WTC11 (cell line): ENCODE measurements around the gene ACBD6. TPM values are rescaled to one million over a fixed set of nuclear protein-coding genes. Genes with fewer than 3 reads are reported as not detected.
"Not testable (repeated sequence)": the region's sequence is repeated elsewhere in the genome, so short reads cannot be mapped to it uniquely, and the experiment has no call there.

Experiments
- ATAC-seq: fragments of 200-7000 bp; cut with Tn5 transposase; 2 replicates; pipeline ENCODE4 v1.10.0; 2021; ENCODE audit warnings: mild to moderate bottlenecking, moderate library complexity
- CTCF ChIA-PET: fragments of 300-600 bp; sonication (Branson Sonifier 250); formaldehyde crosslinking; loops from one replicate; lab custom pipeline; 2021; ENCODE audit warnings: antibody characterized with exemption; lab: Charles Lee
- POLR2A ChIA-PET: fragments of 350-600 bp; sonication (Branson Sonifier 250); formaldehyde crosslinking; loops from one replicate; lab custom pipeline; 2021; ENCODE audit warnings: antibody characterized with exemption; lab: Charles Lee
- DNase-seq: peaks from one replicate; pipeline ENCODE4 v3.0.0; 2021; ENCODE audit warnings: low spot score
- H3K27ac Mint-ChIP-seq: 2 replicates; pipeline ENCODE4 v1.8.0; 2021; ENCODE audit warnings: mixed read lengths
- H3K27me3 Mint-ChIP-seq: 2 replicates; pipeline ENCODE4 v1.8.0; 2021; ENCODE audit warnings: low read depth, mild to moderate bottlenecking, moderate library complexity, mixed read lengths
- H3K36me3 Mint-ChIP-seq: 2 replicates; pipeline ENCODE4 v1.8.0; 2021; ENCODE audit warnings: mixed read lengths
- H3K4me1 Mint-ChIP-seq: 2 replicates; pipeline ENCODE4 v1.8.0; 2022; ENCODE audit warnings: mixed read lengths
- H3K4me3 Mint-ChIP-seq: 2 replicates; pipeline ENCODE4 v1.8.0; 2021; ENCODE audit warnings: mild to moderate bottlenecking, moderate library complexity, mixed read lengths
- H3K9me3 Mint-ChIP-seq: 2 replicates; pipeline ENCODE4 v1.8.0; 2021; ENCODE audit warnings: mixed read lengths
- AR ChIP-seq: fragments of 250-450 bp; sonication (Bioruptor Pico); IDR thresholded peaks from 2 replicates; pipeline ENCODE4 v1.9.0; 2021; ENCODE audit warnings: mild to moderate bottlenecking
- CDX4 ChIP-seq: fragments of 250-450 bp; sonication (Bioruptor Pico); IDR thresholded peaks from 2 replicates; pipeline ENCODE4 v1.9.0; 2021; ENCODE audit warnings: moderate library complexity, mild to moderate bottlenecking, inconsistent platforms, borderline replicate concordance
- E2F4 ChIP-seq: sonication (generic); formaldehyde crosslinking; IDR thresholded peaks from 2 replicates; pipeline ENCODE4 v1.8.1; 2022; ENCODE audit warnings: low read depth, mild to moderate bottlenecking, moderate library complexity, missing genetic modification reagents, borderline replicate concordance
- FOXK1 ChIP-seq: sonication (generic); formaldehyde crosslinking; IDR thresholded peaks from 2 replicates; pipeline ENCODE4 v1.8.0; 2022; ENCODE audit warnings: mild to moderate bottlenecking, moderate library complexity, missing genetic modification reagents
- FOXP4 ChIP-seq: sonication (generic); formaldehyde crosslinking; IDR thresholded peaks from 2 replicates; pipeline ENCODE4 v1.8.0; 2022; ENCODE audit warnings: mild to moderate bottlenecking, missing genetic modification reagents
- GTF2I ChIP-seq: fragments of 250-450 bp; sonication (Bioruptor Pico); conservative IDR thresholded peaks from 2 replicates; pipeline ENCODE4 v1.4.0; 2021; ENCODE audit warnings: mild to moderate bottlenecking
- MXD4 ChIP-seq: fragments of 250-450 bp; sonication (Bioruptor Pico); IDR thresholded peaks from 2 replicates; pipeline ENCODE4 v1.8.0; 2021; ENCODE audit warnings: mild to moderate bottlenecking, moderate library complexity, borderline replicate concordance
- NFYB ChIP-seq: sonication (generic); formaldehyde crosslinking; conservative IDR thresholded peaks from 2 replicates; pipeline ENCODE4 v1.8.0; 2022; ENCODE audit warnings: low read depth, missing genetic modification reagents
- STAT6 ChIP-seq: sonication (generic); formaldehyde crosslinking; conservative IDR thresholded peaks from 2 replicates; pipeline ENCODE4 v1.8.1; 2023; ENCODE audit warnings: mild to moderate bottlenecking, low read depth, missing genetic modification reagents, moderate library complexity
- ZNF138 ChIP-seq: sonication (generic); formaldehyde crosslinking; conservative IDR thresholded peaks from 2 replicates; pipeline ENCODE4 v1.8.1; 2022; ENCODE audit warnings: mild to moderate bottlenecking, moderate library complexity, missing genetic modification reagents
- ZSCAN18 ChIP-seq: fragments of 250-450 bp; sonication (Bioruptor Pico); IDR thresholded peaks from 2 replicates; pipeline ENCODE4 v2.1.2; 2022; ENCODE audit warnings: mild to moderate bottlenecking, moderate library complexity
- total RNA-seq: library from RNA; stranded (reverse); gene quantifications from 3 replicates; pipeline ENCODE4 v1.2.3, GENCODE V29; 2021

The ACBD6 gene
- total RNA-seq, 1 experiment from 2014 or later: 53.5 TPM

- TF ChIP-seq FOXK1 (no peak), STAT6 (no peak), AR (no peak), E2F4 (no peak), FOXP4 (CRISPR knock-in tag) (no peak), GTF2I (CRISPR knock-in tag) (no peak)
These were observed 47.9 kb upstream of the ACBD6 start (continued) for GRCh38 chr1:180550241-180550640.

- H3K4me1 Mint-ChIP-seq, H3K27me3 Mint-ChIP-seq, H3K27ac Mint-ChIP-seq, H3K36me3 Mint-ChIP-seq, POLR2A ChIA-PET, ATAC-seq, DNase-seq, H3K9me3 Mint-ChIP-seq, H3K4me3 Mint-ChIP-seq: not testable (repeated sequence)
- CTCF ChIA-PET: interaction anchor here (0.9 kb wide), 1 partner anchor 13 kb away, joined by 3 read pairs; no protein-coding TSS in a partner anchor
These were observed 47.4 kb upstream of the ACBD6 start for GRCh38 chr1:180549770-180550169.

GRCh38 chr1:180548686-180549317 is 46.4 kb upstream of the ACBD6 start:
- Mint-ChIP-seq H3K27me3 (no peaks in the 10 kb centered on the region; the same call in 1 of the 2 replicates), H3K27ac (no peak overlapping the region), H3K36me3 (no peaks in the 10 kb centered on the region), H3K4me1 (peaks cover 4% of the 10 kb centered on the region; the same call in 1 of the 2 replicates), H3K9me3 (no peaks in the 10 kb centered on the region), H3K4me3 (no peak overlapping the region)
- ATAC-seq: no peak
- DNase-seq: no peak
- TF ChIP-seq ZSCAN18 (CRISPR knock-in tag): no peak
- no peak for TF ChIP-seq ZNF138 (CRISPR knock-in tag)
- no peak for TF ChIP-seq MXD4 (CRISPR knock-in tag)
- no peak for TF ChIP-seq CDX4 (CRISPR knock-in tag)
- TF ChIP-seq NFYB (CRISPR knock-in tag): no peak
- ChIA-PET CTCF (no interaction called here), POLR2A (no interaction called here)
